ENCODE results near the gene LARGE1.

- TF ChIP-seq EZH2phosphoT487 (IDR thresholded peaks at IDR 0.05; ENCODE audit: insufficient read depth, low read depth) (no peak), EZH2 (IDR thresholded peaks at IDR 0.05; ENCODE audit: insufficient read depth, poor library complexity, severe bottlenecking) (no peak)
Observed at GRCh38 chr22:33842421-33843094, 77.7 kb downstream of the LARGE1 start.

Measured in GM23248 (cell line).